NCI-H1694 treated with DMSO at 0.1 percent for 48 hours (cell line): ENCODE measurements around the gene ZNF358.
"Not testable (repeated sequence)": the region's sequence is repeated elsewhere in the genome, so short reads cannot be mapped to it uniquely, and the experiment has no call there.

Source experiments
- DNase-seq: peaks from one replicate; lab custom pipeline; 2025; lab: John Stamatoyannopoulos, UW

ZNF358 gene

GRCh38 chr19:7535998-7536695, 20.2 kb downstream of the ZNF358 start:
- DNase-seq, result no peak

DNA sequence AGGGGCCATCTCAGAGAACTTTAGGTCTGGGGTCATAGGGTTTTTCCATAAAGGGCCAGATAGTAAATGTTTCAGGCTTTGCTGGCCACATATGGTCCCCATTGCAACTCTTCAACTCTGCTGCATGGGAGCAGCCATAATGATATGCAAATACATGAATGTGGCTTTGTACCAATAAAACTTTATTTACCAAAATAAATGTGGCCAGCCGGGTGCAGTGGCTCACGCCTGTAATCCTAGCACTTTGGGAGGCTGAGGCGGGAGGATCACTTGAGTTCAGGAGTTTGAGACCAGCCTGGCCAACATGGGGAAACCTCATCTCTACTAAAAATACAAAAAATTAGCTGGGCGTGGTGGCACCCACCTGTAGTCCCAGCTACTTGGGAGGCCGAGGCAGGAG, 23.1 kb downstream of the ZNF358 start:
- DNase-seq, result not testable (repeated sequence)

- DNase-seq, result no peak
Observed at GRCh38 chr19:7539827-7540425, 24.0 kb downstream of the ZNF358 start.

GRCh38 chr19:7540761-7541474, 25.0 kb downstream of the ZNF358 start:
- no peak for DNase-seq

- no peak for DNase-seq
Observed at GRCh38 chr19:7541475-7541824, 25.5 kb downstream of the ZNF358 start.

DNA sequence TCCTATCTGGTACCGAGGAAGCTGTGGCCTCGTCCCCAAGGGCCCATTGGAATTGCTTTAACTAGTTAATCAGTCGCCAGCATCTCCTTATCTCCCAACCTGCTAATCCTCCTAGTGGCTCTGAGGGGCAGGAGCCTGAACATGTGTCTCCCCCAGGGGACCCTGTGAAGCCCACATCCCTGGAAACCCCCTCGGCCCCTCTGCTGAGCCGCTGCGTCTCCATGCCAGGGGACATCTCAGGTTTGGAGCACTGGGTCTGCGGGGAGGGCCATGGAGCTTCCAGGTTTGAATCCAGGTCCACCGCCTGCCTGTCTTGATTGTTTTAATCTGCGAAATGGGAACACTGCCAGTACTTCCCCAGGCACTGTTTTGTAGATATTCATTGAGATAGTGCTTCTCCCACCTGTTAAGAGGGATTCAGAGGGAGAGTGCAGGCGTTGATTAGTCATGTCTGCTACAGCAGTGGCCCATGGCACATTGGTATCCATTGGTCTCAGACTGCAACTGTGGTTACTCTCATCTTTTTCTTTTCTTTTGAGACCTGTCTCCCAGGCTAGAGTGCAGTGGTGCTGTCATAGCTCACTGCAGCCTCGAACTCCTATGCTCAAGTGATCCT, 26.0 kb downstream of the ZNF358 start:
- no peak for DNase-seq

DNA sequence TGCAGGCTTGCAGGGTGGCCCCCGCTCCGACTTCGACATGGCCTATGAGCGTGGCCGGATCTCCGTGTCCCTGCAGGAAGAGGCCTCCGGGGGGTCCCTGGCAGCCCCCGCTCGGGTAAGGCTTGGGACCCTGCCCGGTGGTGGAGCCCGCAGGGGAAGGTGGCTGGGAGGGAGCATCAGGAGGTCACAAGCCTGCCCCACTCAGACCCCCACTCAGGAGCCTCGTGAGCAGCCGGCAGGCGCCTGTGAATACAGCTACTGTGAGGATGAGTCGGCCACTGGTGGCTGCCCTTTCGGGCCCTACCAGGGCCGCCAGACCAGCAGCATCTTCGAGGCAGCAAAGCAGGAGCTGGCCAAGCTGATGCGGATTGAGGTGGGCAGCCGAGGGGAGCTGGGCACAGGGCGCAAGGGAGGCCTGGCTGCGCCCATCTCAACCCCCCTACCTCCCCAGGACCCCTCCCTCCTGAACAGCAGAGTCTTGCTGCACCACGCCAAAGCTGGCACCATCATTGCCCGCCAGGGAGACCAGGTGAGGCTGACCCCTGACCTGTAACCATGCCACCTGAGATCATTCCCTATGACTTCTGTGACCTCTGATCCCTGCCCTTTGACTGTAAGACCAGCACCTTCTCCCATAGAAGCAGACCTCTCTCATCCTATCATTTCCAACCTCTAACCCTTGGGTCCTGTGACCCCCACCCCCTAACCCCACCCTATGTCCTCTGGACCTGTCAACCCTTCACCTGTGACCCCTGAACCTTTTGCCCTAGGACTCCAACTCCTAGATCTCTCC, 26.8 kb downstream of the ZNF358 start:
- DNase-seq, result no peak

- no peak for DNase-seq
Observed at GRCh38 chr19:7544626-7545025, 28.7 kb downstream of the ZNF358 start.

DNA sequence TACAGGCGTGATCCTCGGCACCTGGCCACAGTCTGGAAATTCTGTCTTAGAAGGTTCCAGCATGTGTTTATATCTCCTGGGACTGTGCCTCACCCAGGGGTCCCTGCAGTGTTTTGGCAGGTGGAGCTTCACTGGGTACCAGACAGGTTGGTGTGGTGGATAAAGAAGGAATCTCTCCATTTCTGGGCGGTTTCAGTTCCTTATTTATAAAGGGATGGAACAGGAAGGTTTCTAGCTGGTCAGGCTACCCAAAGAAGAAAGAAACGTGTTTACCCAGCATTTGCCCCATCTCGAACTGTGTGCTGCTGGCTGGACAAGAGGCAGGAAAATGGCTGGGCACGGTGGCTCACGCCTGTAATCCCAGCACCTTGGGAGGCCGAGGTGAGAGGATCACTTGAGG, 29.4 kb downstream of the ZNF358 start:
- DNase-seq, result no peak

DNA sequence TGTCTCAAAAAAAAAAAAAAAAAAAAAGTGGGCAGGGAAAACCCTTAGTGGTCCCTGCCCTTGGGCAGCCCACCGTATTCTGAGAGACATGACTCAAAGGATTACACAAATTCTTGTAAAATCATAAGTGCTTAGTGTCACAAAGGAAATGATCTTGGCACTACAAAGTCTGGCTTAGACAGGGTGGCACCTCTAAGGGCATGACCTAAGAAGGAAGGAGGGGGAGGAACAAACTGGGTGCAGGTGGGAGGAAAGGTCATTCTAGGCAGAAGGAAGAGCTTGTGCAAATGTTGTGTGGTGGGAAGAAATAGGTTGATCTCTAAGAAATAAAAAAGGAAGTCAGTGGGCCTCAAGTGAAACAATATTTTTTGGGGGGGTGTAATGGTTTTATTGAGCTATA, 30.0 kb downstream of the ZNF358 start:
- no peak for DNase-seq

DNA sequence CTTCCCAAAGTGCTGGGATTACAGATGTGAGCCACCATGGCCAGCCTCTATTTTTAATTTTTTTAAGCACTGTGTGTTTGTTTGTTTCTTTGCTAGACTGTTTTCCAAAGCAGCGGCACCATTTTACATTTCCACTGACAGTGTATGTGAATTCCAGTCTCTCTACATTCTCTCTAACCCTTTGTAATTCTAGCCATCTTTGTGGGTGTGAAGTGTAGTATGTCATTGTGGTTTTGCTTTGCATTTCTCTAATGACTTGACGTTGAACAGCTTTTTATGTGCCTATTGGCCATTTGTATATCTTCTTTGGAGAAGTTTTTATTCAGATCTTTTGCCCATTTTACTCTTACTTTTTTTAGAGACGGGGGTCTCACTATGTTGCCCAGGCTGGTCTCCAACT, 31.3 kb downstream of the ZNF358 start:
- DNase-seq, result no peak

DNA sequence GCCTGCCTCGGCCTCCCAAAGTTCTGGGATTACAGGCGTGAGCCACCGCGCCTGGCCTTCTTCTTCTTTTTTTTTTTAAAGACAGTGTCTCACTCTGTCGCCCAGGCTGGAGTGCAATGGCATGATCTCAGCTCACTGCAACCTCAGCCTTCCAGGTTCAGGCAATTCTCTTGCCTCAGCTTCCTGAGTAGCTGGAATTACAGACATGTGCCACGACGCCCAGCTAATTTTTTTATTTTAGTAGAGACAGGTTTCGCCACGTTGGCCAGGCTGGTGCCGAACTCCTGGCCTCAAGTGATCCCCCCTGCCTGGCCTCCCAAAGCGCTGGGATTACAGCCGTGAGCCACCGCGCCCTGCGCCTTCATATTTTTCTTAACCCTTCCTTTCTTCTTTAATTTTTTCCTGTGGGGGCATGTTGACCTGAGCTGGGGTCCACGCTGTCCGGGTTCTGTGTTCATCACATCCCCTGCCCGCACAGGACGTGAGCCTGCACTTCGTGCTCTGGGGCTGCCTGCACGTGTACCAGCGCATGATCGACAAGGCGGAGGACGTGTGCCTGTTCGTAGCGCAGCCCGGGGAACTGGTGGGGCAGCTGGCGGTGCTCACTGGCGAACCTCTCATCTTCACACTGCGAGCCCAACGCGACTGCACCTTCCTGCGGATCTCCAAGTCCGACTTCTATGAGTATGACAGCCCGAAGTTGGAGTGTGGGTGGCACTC, 33.7 kb downstream of the ZNF358 start:
- no peak for DNase-seq

DNA sequence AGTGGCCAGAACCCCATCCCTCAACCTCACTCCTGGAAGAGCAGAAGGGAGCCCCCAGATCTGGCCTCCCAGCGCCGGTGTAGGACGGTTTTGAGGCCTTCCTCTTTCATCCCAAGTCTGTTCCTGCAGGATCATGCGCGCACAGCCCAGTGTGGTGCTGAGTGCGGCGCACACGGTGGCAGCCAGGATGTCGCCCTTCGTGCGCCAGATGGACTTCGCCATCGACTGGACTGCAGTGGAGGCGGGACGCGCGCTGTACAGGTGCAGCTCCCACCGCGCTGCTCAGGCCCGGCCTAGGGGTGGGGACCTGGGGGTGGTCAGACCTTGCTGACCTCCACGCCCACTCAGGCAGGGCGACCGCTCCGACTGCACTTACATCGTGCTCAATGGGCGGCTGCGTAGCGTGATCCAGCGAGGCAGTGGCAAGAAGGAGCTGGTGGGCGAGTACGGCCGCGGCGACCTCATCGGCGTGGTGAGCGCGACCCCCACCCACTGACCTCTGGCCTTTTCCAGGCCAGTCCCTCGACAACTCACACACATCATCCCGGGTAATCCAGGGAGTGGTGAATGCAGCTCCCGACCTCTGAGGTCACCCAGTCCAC, 34.4 kb downstream of the ZNF358 start:
- DNase-seq, result no peak

DNA sequence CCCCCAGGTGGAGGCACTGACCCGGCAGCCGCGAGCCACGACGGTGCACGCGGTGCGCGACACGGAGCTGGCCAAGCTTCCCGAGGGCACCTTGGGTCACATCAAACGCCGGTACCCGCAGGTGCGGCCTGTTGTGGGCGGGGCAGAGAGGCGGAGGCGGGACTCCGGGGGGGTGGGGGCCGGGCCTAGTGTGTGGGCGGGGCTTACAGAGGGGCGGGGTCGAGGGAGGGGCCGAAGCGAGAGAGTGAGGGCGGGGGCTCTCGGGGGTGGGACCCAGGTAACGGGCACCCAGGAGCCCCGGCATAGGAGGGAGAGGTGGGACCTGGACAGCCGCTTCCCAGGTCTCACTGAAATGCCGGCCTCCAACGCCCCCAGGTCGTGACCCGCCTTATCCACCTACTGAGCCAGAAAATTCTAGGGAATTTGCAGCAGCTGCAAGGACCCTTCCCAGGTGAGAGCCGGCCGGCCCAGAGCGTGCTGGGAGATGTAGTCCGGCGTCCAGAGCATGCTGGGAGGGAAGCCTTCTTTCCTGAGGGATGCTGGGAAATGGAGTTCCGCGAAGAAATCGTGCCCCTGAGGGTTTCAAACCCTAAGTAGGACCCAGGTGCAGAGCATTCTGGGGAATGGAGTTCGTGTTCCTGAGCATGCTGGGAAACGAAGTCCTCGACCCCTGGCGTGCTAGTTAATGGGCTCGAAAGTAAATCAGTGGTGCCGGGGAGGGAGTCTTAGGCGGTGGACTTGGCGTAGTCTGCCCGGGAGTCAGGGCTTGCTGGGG, 35.3 kb downstream of the ZNF358 start:
- DNase-seq, result no peak

DNA sequence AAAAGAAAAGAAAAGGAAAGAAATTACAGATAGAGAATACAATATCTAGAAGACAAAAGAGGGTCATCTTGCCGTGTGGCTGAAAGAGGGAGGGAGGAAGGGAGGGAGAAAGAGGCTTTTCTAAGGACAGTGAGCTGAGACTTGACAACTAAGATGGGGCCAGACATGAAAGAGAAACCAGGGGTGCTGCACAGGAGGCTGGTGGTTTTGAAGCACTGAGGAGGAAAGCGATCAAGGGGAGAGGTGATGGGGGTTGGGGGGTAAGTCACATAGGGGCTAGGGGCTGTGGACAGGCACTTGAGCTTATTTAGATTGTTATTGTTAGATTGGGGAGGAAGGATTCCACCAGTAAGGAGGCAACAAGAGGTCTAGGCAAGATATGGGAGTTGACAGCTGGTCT, 36.9 kb downstream of the ZNF358 start:
- DNase-seq, result no peak

DNA sequence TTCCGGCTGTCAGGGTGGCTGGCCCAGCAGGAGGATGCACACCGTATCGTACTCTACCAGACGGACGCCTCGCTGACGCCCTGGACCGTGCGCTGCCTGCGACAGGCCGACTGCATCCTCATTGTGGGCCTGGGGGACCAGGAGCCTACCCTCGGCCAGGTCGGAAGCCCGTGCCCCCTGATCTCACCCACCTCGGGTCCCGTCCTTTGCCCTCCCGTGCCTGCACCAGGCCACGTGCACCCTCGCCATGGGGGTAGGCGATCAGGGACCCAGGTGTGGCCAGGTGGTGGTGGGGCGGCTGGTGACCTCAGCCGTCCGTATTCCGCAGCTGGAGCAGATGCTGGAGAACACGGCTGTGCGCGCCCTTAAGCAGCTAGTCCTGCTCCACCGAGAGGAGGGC, 38.7 kb downstream of the ZNF358 start:
- DNase-seq, result no peak

DNA sequence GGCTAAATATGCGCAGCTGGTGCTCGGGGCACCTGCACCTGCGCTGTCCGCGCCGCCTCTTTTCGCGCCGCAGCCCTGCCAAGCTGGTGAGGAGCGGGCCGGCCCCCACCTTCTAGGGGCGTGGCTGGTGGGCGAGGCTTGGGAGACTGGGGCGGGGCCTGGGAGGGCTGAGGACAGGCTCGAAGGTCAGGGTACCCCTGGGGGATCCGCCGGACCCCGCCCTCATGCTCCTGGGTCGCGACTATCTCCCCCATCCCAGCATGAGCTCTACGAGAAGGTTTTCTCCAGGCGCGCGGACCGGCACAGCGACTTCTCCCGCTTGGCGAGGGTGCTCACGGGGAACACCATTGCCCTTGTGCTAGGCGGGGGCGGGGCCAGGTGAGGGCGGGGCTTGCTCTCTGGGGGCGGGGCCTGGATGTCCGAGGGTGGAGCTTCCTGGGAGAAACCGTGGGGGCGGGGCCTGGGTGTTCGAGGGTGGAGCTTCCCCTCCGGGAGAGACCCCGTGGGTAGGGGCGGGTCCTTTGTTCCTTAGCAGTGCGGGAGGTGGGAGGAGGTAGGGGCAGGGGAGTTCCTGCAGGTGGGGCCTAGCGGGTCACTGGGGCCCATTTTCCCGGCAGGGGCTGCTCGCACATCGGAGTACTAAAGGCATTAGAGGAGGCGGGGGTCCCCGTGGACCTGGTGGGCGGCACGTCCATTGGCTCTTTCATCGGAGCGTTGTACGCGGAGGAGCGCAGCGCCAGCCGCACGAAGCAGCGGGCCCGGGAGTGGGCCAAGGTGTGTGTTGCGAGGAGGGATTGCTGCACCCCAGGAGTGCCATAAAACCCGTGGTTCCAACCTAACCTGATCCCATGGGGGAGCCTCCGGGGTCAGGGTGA, 39.3 kb downstream of the ZNF358 start:
- no peak for DNase-seq

- no peak for DNase-seq
Observed at GRCh38 chr19:7556696-7557315, 40.9 kb downstream of the ZNF358 start.

GRCh38 chr19:7558667-7559066, 42.8 kb downstream of the ZNF358 start:
- DNase-seq, result no peak
